GM12891 (cell line): ENCODE data around the gene GEMIN7.

Source experiments
- POLR2A ChIP-seq: IDR thresholded peaks from 2 replicates; pipeline ENCODE4 v1.6.1; 2011; ENCODE audit warnings: low read depth, low read length, control low read depth
- POU2F2 ChIP-seq: IDR thresholded peaks from 2 replicates; pipeline ENCODE4 v1.6.1; 2011; ENCODE audit warnings: low read depth, mild to moderate bottlenecking, control low read depth, low read length, moderate library complexity

DNA sequence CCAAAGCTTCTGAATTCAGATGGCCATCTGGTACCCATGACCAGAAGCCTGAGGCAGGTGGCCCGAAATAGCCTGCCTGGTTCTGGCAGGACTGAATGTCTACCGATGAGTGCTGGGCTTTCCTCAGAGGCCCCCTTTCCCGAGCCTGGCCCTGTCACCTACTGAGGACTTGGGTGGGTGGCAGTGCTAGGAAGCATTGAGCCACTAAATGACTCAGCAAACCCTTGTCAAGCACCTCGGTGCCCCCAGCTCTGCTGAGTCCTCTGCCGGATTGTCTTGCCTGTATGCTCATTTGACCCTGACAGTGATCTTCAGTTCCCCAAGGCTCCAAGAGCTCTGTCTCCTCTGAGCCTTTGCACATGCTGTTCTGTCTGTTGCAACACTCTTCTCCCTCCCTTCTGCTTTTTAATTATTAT, 31.8 kb downstream of the GEMIN7 start:
- TF ChIP-seq POU2F2 (no peak), POLR2A (no peak)
